Activated naive CD8-positive, alpha-beta T cell treated with anti-CD3 and anti-CD28 coated beads, Interleukin-2, amount 50 U/mL, for 24 hours (primary cell): ENCODE measurements around the gene LRRC25.
A peak's percentile ranks its signal among the peaks of the same experiment; 100 is the strongest.

ENCODE experiments used
- ATAC-seq: fragments of 150-1000 bp; cut with Tn5 transposase; one replicate; pipeline ENCODE4 v1.10.0; 2021
- DNase-seq: peaks from one replicate; pipeline ENCODE4 v3.0.0; 2021
- H3K27ac Mint-ChIP-seq: one replicate; pipeline ENCODE4 v1.8.0; 2021; ENCODE audit warnings: mild to moderate bottlenecking, mixed read lengths
- H3K27me3 Mint-ChIP-seq: one replicate; pipeline ENCODE4 v1.8.0; 2021; ENCODE audit warnings: mixed read lengths
- H3K36me3 Mint-ChIP-seq: one replicate; pipeline ENCODE4 v1.8.0; 2021; ENCODE audit warnings: low read depth, mixed read lengths
- H3K4me1 Mint-ChIP-seq: one replicate; pipeline ENCODE4 v1.8.0; 2021; ENCODE audit warnings: mixed read lengths
- H3K4me3 Mint-ChIP-seq: one replicate; pipeline ENCODE4 v1.8.0; 2021; ENCODE audit warnings: mild to moderate bottlenecking, moderate library complexity, mixed read lengths
- H3K9me3 Mint-ChIP-seq: one replicate; pipeline ENCODE4 v1.8.0; 2021; ENCODE audit warnings: mixed read lengths

Gene LRRC25

GRCh38 chr19:18348171-18348570 is 49.3 kb downstream of the LRRC25 start:
- H3K4me1 Mint-ChIP-seq, result peaks cover 4% of the 10 kb centered on the region
- H3K27ac Mint-ChIP-seq, result no peak overlapping the region
- ATAC-seq (no peak), DNase-seq (no peak)
- no peaks in the 10 kb centered on the region for H3K9me3 Mint-ChIP-seq
- H3K27me3 Mint-ChIP-seq, result no peaks in the 10 kb centered on the region
- peaks cover 4% of the 10 kb centered on the region for H3K36me3 Mint-ChIP-seq
- no peak overlapping the region for H3K4me3 Mint-ChIP-seq

DNA sequence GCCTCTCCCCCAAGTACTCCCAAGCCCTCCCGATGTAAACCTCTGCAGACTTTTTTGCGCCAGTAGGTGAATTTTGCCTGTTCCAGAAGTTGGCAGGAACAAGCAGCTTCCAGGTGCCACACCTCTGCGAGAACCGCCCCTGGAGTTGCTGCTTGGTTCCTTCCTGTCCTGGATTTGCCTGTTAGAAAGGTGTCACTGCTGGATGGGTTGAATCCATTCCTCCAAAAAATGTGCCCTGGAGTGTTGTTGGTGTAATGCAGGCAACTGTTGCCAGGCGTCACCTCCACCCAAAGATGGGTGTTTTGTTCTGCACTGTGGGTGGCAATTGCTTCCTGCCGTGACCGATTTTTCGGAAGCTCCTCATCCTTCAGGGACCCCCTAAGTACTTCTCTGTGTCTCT is 51.3 kb downstream of the LRRC25 start:
- H3K27ac Mint-ChIP-seq, result no peak overlapping the region
- peaks cover 2% of the 10 kb centered on the region for H3K36me3 Mint-ChIP-seq
- H3K4me3 Mint-ChIP-seq, result no peak overlapping the region
- no peaks in the 10 kb centered on the region for H3K9me3 Mint-ChIP-seq
- no peak for ATAC-seq
- H3K27me3 Mint-ChIP-seq, result no peaks in the 10 kb centered on the region
- DNase-seq, result no peak
- H3K4me1 Mint-ChIP-seq, result peaks cover 14% of the 10 kb centered on the region

- Mint-ChIP-seq H3K27ac (no peak overlapping the region), H3K36me3 (peaks cover 2% of the 10 kb centered on the region), H3K4me3 (no peak overlapping the region), H3K9me3 (no peaks in the 10 kb centered on the region), H3K27me3 (no peaks in the 10 kb centered on the region), H3K4me1 (peaks cover 15% of the 10 kb centered on the region)
- DNase-seq (no peak), ATAC-seq (no peak)
Measured at GRCh38 chr19:18345296-18345695, 52.1 kb downstream of the LRRC25 start.

DNA sequence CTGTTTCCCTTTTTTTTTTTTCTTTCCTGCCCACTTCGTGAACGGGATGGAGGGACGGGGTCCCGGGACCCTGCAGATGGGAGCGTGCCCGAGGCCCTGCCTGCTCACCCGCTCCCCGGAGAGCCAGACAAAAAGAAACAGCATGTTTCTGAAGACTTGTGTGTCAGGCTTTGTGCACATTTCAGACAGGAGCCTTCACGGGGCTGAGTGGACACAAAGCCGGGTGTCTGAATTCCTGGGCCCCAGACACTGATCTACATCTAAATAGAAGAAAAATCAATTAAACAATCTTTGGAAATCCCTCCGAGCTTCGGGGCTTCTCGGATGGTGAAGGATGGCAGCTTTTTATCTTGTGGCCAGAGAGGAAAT is 52.9 kb downstream of the LRRC25 start:
- DNase-seq (no peak), ATAC-seq (no peak)
- Mint-ChIP-seq H3K27ac (no peak overlapping the region), H3K4me3 (no peak overlapping the region), H3K9me3 (no peaks in the 10 kb centered on the region), H3K36me3 (peaks cover 2% of the 10 kb centered on the region), H3K27me3 (no peaks in the 10 kb centered on the region), H3K4me1 (peaks cover 19% of the 10 kb centered on the region)

DNA sequence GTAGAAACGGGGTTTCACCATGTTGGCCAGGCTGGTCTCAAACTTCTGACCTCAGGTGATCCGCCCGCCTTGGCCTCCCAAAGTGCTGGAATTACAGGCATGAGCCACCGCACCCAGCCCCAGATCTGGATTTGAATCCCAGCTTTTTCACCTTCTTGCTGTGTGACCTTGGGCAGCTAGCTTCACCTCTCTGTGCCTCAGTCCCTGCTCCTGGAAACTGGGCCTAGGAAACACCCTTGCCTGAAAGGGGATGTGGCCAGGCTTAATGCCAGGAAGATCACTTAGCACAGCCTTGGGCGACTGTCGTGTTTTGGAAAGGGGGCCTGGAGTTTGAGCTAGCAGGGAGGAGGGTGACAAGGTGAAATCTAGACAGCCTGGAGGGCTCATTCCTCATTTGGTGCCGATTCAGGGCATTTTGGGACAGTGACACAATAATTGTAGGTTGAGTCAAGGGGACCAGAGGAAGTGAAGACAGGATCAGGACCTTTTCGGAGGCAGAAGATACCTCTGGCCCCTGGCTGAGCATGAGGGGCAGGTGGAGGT is 55.3 kb downstream of the LRRC25 start:
- ATAC-seq (no peak), DNase-seq (no peak)
- Mint-ChIP-seq H3K4me1 (peaks cover 23% of the 10 kb centered on the region), H3K9me3 (no peaks in the 10 kb centered on the region), H3K27me3 (no peaks in the 10 kb centered on the region), H3K4me3 (peak overlapping the region; percentile 73), H3K27ac (peak overlapping the region; percentile 42), H3K36me3 (peaks cover 2% of the 10 kb centered on the region)
